AG09309 (cell line): ENCODE data around the gene TSEN34.
"Not testable (repeated sequence)": the region's sequence is repeated elsewhere in the genome, so short reads cannot be mapped to it uniquely, and the experiment has no call there.

ENCODE experiments used
- DNase-seq: peaks from one replicate; pipeline ENCODE4 v3.0.0-alpha.2; 2010; ENCODE audit warnings: low read depth
- H3K4me3 ChIP-seq: 2 replicates; pipeline ENCODE4 v1.5.1; 2011; ENCODE audit warnings: mild to moderate bottlenecking, low read depth, low read length, moderate library complexity; ENCODE audit not compliant: control insufficient read depth
- TF ChIP-seq, protein P1 (sequence below): IDR thresholded peaks from 2 replicates; pipeline ENCODE4 v1.5.1; 2011; ENCODE audit warnings: mild to moderate bottlenecking, low read depth, low read length, inconsistent platforms; ENCODE audit not compliant: insufficient read depth, control insufficient read depth; ENCODE audit errors: missing control alignments

The TSEN34 gene

DNA sequence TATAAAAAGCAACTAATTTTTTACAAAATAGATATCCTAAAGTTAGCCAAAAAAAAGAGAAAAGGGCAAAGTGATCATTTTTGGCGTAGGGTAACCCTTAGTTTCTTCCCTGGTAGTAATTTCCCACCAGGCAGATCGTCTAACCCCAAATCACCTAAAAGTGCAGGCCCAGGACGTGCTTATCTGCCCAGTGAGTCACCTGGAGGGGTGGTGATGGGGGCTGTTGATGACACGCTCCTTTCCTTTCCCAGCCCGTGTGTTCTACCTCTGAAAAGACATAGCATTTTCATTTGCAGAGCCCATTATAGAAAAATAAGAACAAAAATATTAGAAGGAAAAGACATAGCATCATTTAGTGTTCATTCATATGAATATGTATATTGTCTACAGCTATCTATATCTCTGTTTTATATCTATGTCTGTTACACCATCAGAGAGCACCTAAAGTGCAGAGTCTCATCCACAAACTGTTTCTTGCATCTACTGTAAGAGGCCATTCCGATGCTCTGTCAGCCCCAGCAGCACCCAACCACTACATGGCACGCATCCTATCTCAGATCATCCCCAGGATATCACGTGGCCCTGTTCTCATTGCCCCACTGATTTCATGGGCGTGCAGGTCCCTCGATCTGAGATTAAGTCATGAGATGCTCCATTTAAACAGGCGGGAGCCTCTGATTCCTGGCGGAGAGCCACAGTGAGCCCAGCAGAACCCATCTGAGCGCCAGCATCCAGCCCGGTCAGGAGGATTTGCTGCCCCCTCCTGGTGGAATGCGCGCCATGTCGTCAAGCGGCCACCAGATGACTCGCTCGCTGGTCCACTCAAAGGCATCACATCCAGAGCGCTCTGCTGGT lies 40.2 kb downstream of the TSEN34 start:
- peak; percentile 52 for DNase-seq
- TF ChIP-seq, protein P1, sequence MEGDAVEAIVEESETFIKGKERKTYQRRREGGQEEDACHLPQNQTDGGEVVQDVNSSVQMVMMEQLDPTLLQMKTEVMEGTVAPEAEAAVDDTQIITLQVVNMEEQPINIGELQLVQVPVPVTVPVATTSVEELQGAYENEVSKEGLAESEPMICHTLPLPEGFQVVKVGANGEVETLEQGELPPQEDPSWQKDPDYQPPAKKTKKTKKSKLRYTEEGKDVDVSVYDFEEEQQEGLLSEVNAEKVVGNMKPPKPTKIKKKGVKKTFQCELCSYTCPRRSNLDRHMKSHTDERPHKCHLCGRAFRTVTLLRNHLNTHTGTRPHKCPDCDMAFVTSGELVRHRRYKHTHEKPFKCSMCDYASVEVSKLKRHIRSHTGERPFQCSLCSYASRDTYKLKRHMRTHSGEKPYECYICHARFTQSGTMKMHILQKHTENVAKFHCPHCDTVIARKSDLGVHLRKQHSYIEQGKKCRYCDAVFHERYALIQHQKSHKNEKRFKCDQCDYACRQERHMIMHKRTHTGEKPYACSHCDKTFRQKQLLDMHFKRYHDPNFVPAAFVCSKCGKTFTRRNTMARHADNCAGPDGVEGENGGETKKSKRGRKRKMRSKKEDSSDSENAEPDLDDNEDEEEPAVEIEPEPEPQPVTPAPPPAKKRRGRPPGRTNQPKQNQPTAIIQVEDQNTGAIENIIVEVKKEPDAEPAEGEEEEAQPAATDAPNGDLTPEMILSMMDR = peak; percentile 99
- H3K4me3 ChIP-seq = no peak overlapping the region

DNA sequence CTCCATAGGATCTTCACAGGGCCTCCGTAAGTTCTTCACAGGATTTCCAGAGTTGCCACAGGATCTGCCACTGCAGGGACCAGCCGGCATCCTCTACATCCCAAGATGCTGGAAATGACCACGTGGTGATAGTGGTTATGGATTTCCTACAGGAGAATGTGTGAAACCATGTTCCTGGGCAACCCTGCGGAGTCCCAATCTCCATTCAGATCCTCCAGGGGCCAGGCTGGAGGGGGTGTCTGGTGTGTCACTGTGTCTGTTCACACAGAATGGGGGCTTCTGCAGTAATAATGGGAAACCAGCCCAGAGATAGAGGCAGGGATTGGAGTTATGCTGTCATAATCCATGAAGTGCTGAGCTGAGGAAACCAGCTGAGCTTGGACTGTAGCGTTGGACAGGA lies 42.8 kb downstream of the TSEN34 start:
- TF ChIP-seq, protein P1 = no peak
- DNase-seq = no peak
- no peak overlapping the region for H3K4me3 ChIP-seq

DNA sequence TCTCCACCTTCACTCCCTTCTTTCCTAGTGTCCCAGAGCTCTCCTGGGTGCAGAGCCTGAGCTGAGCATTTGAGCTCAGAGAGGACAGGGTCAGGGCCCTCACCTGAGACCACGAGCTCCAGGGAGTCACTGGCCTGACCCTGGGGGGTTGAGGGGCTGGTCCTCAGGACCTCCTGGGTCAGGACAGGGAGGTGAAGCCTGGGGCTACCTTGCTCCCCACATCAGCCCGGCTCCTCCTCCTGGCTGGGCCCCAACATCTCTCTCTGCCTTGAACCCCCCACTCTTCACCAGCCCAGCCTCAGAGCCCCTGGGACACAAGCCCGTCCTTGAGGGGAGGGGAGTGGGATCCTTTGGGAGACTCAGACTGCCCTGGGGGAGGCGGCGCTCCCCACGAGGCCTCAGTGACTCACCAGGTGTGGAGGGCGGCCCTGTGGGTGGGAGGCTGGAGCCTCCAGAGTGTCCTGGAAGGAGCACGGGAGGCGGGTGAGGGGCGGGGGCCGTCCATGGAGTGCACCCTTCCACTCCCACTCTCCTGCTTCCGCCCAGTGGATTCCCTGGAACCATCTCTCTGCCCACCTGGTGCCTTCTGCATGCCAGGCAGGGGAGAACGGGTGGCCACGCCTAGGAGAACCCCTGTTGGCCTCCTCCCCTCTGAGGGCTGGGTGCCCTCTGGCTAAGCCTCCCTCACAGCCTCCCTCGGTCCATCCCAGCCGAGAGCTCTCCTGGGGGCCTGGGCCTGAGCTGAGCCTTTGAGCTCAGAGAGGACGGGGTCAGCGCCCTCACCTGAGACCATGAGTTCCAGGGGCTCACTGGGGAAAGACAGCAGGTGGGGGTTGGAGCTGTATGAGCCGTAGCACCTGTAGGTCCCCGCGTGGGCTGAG lies 48.6 kb downstream of the TSEN34 start:
- not testable (repeated sequence) for H3K4me3 ChIP-seq

DNA sequence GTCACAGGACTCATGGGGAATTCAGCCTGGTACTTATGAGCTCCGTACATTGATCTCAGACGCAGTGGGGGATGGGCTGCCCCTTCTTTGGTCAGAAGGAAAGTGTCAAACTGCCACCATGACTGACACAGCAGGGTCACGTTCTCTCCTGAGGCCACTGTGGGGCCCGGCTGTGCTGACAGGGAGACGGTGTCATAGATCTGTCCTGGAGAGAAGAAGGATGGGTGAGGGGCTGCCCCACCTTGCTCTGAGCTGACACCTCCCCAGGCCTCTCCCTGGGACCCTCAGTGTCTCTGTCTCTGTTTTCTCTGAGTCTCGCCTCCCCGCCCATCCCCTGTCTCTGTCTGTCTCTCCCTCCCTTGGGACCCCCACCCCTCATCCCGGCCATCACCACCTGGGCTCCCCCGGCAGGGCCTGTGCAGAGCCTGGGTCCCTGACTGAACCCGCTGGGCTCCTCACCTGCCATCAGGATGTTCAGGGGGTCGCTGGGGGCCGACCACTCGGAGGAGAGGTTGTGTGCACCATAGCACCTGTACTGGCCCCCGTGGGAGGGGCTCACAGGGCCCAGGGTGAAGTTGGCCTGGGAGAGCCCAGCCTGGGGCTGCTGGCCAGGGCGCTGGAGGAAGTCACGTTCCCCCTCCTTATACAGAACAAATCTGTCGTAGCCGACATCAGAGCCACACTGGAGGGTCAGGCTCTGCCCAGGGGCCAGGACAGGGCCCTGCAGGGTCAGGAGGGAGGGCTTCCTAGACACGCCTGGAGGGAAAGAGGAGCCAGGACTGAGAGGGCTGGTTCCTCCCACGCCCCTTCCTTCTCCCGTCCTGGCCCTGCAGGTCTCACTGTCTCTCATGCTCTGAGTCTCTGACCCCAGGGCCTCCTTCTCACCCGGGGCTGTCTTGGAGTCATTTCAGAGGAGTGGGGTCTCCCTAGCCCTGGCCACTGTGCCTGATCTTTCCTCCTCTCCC lies 49.5 kb downstream of the TSEN34 start:
- H3K4me3 ChIP-seq, DNase-seq: not testable (repeated sequence)

More for the DNA sequence above, 48.6 kb downstream of the TSEN34 start:
- not testable (repeated sequence) for DNase-seq

DNA sequence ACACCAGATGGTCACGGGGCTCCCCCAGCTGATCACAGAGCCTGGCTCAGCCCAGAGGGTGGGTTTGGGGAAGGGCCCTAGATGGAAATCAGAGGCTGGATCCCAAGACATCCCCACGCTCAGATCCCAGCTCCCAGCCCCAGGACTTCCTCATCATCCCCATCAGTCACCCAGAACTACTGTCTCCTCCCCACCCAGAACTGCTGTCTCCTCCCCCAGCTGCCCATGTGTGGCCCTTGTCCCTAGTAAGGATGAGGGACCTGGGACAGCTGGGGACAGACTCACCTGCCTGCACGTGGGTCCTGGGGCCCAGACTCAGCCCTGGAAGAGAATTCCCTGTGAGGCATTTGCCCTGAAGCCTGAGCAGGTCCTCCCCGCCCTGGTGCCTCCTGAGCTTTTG lies 51.1 kb downstream of the TSEN34 start:
- not testable (repeated sequence) for DNase-seq, H3K4me3 ChIP-seq

DNA sequence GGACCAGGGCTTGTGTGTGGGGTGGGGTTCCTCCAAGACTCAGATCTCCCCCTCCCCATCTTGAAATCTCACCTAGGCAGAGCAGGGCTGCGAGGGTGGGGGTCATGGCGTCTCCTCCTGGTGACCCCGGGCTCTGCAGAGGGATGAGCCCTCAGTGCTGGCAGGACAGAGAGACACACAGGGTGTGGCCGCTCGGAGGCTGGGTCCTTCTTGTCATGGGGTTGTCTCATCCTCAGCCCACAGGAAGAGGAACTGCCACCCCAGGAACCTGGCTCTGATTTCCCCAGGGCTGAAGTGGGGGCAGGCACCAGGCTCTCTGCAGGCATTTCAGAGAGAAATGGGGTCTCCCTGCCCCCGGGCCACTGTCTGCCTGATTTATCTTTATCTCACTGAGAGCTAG lies 51.5 kb downstream of the TSEN34 start, which contains the start of gene LILRA6:
LILRA6 (minus strand) TSS at position 145 of the 400 bp plus-strand sequence.
- not testable (repeated sequence) for H3K4me3 ChIP-seq, DNase-seq

DNA sequence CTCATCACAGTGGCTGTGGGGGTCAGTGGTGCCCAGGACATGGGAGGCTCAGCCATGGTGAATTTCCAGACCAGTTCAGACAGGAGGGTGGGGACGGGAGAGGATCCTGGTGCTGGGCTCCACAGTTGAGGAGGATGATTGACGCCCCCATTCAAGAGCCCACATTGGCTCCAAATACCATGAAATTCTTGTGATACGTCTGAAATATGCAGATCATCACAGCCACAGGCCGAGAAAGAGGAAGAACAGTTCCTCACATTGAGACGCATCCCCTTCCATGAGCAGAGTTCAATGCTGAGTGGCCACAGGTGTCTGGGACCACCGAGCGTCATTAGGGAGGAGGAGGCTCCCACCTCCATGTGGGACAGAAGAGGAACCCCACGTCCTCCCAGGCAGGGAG lies 52.7 kb downstream of the TSEN34 start:
- not testable (repeated sequence) for H3K4me3 ChIP-seq, DNase-seq
